Measurements from ENCODE around the gene SNAPC4. TPM values are rescaled to one million over a fixed set of nuclear protein-coding genes. Genes with fewer than 3 reads are reported as not detected.

Gene SNAPC4
- total and polyA plus RNA-seq, 4 donors: 1.6 to 13.9 (median 7.3) TPM

DNA sequence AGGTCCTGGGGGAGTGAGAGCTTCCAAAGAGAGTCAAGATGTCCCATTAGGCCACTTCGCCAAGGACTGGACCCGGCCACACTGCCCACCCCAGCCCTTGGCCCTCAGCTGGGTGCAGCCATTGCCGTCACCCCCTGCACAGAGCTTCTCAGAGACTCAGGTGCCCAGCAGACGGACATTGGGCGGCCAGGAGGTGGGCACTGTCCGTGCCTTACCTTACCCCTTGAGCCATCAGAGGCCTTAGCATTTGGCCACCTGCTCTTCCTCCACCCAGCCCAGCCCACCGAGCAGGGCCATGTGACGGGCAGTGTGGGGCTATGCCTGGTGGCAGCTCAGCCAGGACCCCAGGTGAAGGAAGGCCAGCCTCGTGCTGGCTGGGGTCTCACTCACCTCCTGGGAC is 33.1 kb downstream of the SNAPC4 start:
- 86 to 89% methylated on average over 9 of the region's 9 CpGs for WGBS, 2 donors
- ATAC-seq (ENCODE audit: low FRiP score): no peak
- H3K9me3 ChIP-seq (ENCODE audit: control insufficient read depth, low read length): no peaks in the 10 kb centered on the region
- H3K4me1 ChIP-seq (ENCODE audit: control insufficient read depth in 1 of 2, insufficient read depth in 2 of 2, low read length in 2 of 2): no peaks in the 10 kb centered on the region
- no peaks in the 10 kb centered on the region for H3K27me3 ChIP-seq (ENCODE audit: control insufficient read depth in 1 of 2, insufficient read depth in 2 of 2, low read length in 1 of 2)
- H3K36me3 ChIP-seq (ENCODE audit: control insufficient read depth in 1 of 2, insufficient read depth in 2 of 2, low read length in 1 of 2): no peaks in the 10 kb centered on the region
- intact Hi-C loops (cut with DNase I): no loop called here
- no peak overlapping the region for H3K4me3 ChIP-seq (ENCODE audit: low read length in 2 of 2)
- no peak for DNase-seq
- no peak overlapping the region for H3K27ac ChIP-seq (ENCODE audit: low read depth in 1 of 2, low read length in 2 of 2)

DNA sequence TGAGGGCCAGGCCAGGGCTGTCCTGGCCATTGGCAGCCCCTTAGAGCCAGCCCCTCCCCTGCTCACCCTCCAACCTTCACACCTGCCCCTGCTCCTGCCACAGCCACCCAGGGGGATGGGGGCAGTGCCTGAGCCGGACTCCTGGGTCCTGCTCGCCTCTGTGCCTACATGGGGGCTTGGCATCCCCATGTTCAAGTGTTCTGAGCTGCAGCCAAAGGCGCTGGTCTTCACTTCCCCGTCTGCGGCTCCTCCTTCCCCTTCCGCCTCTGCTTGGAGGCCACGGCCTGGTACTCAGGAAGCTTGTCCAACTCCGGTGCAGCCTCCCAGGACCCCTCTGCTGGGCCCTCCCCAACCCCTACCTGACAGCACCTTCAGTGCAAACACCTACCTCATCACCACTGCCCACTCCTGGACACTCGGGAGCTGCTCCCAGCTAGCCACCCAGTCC is 34.2 kb downstream of the SNAPC4 start:
- WGBS, 2 donors: 75 to 85% methylated on average over 9 of the region's 9 CpGs
- H3K36me3 ChIP-seq (ENCODE audit: control insufficient read depth in 1 of 2, insufficient read depth in 2 of 2, low read length in 1 of 2): no peaks in the 10 kb centered on the region
- no peak overlapping the region for H3K27ac ChIP-seq (ENCODE audit: low read depth in 1 of 2, low read length in 2 of 2)
- intact Hi-C loops (cut with DNase I): no loop called here
- H3K4me3 ChIP-seq (ENCODE audit: low read length in 2 of 2): no peak overlapping the region
- ATAC-seq (ENCODE audit: low FRiP score) (no peak), DNase-seq (no peak)
- no peaks in the 10 kb centered on the region for H3K27me3 ChIP-seq (ENCODE audit: control insufficient read depth in 1 of 2, insufficient read depth in 2 of 2, low read length in 1 of 2)
- H3K9me3 ChIP-seq (ENCODE audit: control insufficient read depth, low read length): no peaks in the 10 kb centered on the region
- no peaks in the 10 kb centered on the region for H3K4me1 ChIP-seq (ENCODE audit: control insufficient read depth in 1 of 2, insufficient read depth in 2 of 2, low read length in 2 of 2)

DNA sequence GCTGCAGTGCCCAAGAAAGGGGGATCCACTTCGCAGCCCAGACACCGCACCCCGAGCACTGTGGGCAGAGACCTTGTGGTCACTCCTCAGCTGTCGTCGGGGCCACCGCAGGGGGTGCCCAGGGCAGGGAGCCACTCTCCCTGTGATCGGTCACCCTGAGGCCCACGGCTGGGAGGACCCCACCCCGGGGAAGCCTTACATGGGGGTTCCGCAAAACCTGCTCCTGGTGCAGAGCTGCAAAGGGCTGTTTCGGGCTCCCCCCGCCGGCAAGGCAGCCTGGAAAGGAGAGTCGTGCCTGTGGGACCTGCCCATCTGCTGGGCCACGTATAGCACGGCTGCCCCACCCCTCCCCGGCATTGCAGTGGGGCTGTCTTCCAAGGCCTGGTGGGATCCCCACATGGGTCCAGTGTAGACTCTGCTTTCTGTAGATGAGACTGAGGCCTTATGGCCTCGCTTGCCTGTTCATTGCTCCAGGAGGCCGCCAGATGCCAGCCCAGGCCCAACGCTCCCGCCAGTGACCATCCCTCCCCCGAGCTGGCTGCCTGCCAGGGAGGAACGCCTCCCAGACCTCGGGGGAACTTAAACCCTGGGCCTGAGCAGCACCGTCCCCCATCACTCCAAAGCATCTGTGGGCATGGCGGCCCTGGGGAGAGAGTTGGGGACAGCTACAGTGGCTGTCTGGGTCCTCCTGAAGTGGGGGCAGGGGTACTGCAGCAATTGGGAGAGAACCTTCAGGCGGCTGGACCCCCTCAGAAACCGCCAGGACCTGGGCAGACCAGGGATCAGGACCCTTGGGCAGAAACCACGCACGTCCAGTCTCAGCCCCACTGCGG is 34.8 kb downstream of the SNAPC4 start:
- Histone ChIP-seq H3K36me3 (ENCODE audit: control insufficient read depth in 1 of 2, insufficient read depth in 2 of 2, low read length in 1 of 2) (no peaks in the 10 kb centered on the region), H3K27me3 (ENCODE audit: control insufficient read depth in 1 of 2, insufficient read depth in 2 of 2, low read length in 1 of 2) (no peaks in the 10 kb centered on the region), H3K27ac (ENCODE audit: low read depth in 1 of 2, low read length in 2 of 2) (no peak overlapping the region), H3K9me3 (ENCODE audit: control insufficient read depth, low read length) (no peaks in the 10 kb centered on the region), H3K4me3 (ENCODE audit: low read length in 2 of 2) (no peak overlapping the region), H3K4me1 (ENCODE audit: control insufficient read depth in 1 of 2, insufficient read depth in 2 of 2, low read length in 2 of 2) (no peaks in the 10 kb centered on the region)
- WGBS, 2 donors: 73 to 75% methylated on average over 31 of the region's 31 CpGs
- no peak for DNase-seq
- no peak for ATAC-seq (ENCODE audit: low FRiP score)
- intact Hi-C loops (cut with DNase I): loop anchor here in 1 of 2 donors (5.0 kb wide), 2 partner anchors 38 to 53 kb away; partner anchors contain the start of gene GPSM1

DNA sequence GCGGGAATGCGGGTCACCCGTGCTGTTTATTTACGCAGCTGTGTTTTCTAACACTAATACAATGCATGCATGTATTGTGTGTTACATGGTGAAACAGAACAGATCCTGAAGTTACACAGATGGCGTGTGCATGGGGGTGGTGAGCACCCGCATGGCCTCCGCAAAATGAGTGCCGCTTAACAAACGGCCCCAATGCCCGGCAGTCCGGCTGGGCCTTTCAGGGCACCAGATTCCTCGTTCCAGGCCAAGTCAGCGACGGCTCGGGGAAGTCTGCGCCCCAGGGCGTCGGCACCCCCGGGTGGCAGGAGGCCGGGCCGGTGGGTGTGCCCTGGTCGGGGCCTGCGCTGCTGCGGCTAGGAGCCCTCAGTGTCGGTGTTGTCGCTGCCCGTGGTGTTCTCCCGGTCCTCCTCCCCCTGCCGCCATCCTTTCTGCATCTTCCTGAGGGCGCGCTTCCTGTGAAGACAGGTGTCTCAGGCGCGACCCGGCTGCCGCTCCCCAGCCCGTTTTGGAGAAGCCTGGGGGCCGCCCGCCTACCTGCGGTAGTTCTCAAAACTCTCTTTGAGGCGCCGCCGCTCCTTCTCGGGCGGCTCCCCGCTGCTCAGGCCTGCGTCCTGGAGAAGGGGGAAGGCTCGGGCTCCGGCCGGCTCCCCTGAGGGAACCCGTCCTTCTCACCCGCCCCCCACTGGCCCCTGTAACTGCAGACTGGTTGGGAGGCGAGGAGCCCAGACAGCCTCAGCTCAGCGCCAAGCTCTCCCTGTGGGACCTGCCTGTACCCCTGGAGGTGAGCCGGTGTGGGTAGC is 35.8 kb downstream of the SNAPC4 start:
- no peaks in the 10 kb centered on the region for H3K9me3 ChIP-seq (ENCODE audit: control insufficient read depth, low read length)
- H3K27me3 ChIP-seq (ENCODE audit: control insufficient read depth in 1 of 2, insufficient read depth in 2 of 2, low read length in 1 of 2): no peaks in the 10 kb centered on the region
- ATAC-seq (ENCODE audit: low FRiP score) (no peak), DNase-seq (no peak)
- H3K4me1 ChIP-seq (ENCODE audit: control insufficient read depth in 1 of 2, insufficient read depth in 2 of 2, low read length in 2 of 2): no peaks in the 10 kb centered on the region
- no peaks in the 10 kb centered on the region for H3K36me3 ChIP-seq (ENCODE audit: control insufficient read depth in 1 of 2, insufficient read depth in 2 of 2, low read length in 1 of 2)
- intact Hi-C loops (cut with DNase I): loop anchor here in 1 of 2 donors (1.0 to 5.0 kb wide), 3 partner anchors 18 to 52 kb away; partner anchors contain the start of gene GPSM1
- no peak overlapping the region for H3K27ac ChIP-seq (ENCODE audit: low read depth in 1 of 2, low read length in 2 of 2)
- H3K4me3 ChIP-seq (ENCODE audit: low read length in 2 of 2): no peak overlapping the region
- 29 to 30% methylated on average over 52 to 54 of the region's 54 CpGs for WGBS, 2 donors

DNA sequence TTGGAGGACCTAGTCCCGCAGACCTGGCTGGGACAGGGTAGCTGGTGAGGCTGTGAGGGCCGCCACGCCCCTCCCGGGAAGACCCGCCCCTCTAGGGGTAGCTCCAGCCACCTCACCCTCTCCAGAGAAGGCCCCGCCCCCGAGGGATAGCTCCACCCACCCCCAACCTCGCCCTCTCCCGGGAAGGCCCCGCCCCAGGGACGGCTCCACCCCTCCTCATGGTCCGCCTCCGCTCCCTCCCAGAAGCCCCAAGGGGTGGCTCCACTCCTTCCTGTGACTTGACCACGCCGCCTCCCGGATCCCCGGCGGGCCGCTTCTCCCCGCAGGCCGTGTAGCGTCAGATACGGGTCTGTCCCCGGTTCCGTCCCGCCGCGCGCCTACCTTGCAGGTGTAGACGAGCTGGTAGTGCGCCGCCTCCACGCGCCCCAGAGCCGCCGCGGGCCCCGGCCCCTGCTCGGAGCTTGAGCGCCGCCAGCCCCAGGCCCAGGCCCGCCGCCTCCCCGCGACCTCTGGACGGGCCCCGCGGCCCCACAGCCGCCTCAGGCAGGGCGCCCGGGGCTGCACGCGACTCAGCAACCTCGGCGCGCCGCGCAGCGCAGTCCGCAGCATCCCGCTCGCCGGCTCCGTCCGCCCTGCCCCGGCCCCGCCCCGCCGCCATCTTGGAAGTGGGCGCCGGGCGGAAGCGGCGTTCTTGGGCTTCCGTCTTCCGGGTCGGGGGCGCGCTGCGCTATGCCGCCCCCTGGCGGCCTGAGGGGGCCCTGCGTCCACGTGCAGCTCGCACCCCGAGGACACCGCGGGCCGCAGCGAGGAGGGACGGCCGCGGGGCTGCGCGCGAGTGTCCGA is 36.6 kb downstream of the SNAPC4 start, which contains the start of gene DNLZ:
DNLZ (minus strand) TSS at position 639 of the 843 bp plus-strand sequence; CDS start at position 609, 30 bp downstream.
- ATAC-seq (ENCODE audit: low FRiP score): peak; percentile 94
- Histone ChIP-seq H3K27me3 (ENCODE audit: control insufficient read depth in 1 of 2, insufficient read depth in 2 of 2, low read length in 1 of 2) (no peaks in the 10 kb centered on the region), H3K9me3 (ENCODE audit: control insufficient read depth, low read length) (no peaks in the 10 kb centered on the region), H3K36me3 (ENCODE audit: control insufficient read depth in 1 of 2, insufficient read depth in 2 of 2, low read length in 1 of 2) (no peaks in the 10 kb centered on the region), H3K4me3 (ENCODE audit: low read length in 2 of 2) (peak within 1 kb of the TSS; percentile 83 to 88), H3K27ac (ENCODE audit: low read depth in 1 of 2, low read length in 2 of 2) (peak within 1 kb of the TSS; percentile 2 to 68), H3K4me1 (ENCODE audit: control insufficient read depth in 1 of 2, insufficient read depth in 2 of 2, low read length in 2 of 2) (no peaks in the 10 kb centered on the region)
- intact Hi-C loops (cut with DNase I): loop anchor here in 1 of 2 donors (1.0 to 5.0 kb wide), 3 partner anchors 17 to 51 kb away; partner anchors contain the start of gene GPSM1
- peak; percentile 98 to 100 for DNase-seq
- WGBS, 2 donors: 1% methylated on average over 47 to 97 of the region's 97 CpGs

DNA sequence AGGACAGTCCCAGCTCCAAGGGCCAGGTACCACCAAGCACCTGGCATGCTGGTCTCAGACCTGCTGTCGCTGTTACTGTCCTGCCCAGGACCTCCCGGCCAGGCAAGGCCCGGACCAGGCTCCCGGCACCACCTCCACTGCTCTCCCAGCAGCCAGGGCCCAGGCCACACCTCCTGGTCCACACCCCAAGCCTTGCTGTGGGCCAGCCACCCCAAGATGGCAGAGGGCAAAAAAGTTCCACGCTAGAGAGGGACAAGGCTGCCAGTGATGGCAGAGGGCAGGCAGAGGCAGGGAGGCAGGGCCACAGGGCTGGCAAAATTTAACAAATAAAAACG is 37.6 kb downstream of the SNAPC4 start:
- intact Hi-C loops (cut with DNase I): loop anchor here in 1 of 2 donors (5.0 kb wide), 2 partner anchors 35 to 50 kb away; partner anchors contain the start of gene GPSM1
- 86 to 87% methylated on average over 6 of the region's 6 CpGs for WGBS, 2 donors
- Histone ChIP-seq H3K27me3 (ENCODE audit: control insufficient read depth in 1 of 2, insufficient read depth in 2 of 2, low read length in 1 of 2) (no peaks in the 10 kb centered on the region), H3K4me1 (ENCODE audit: control insufficient read depth in 1 of 2, insufficient read depth in 2 of 2, low read length in 2 of 2) (no peaks in the 10 kb centered on the region), H3K9me3 (ENCODE audit: control insufficient read depth, low read length) (no peaks in the 10 kb centered on the region), H3K27ac (ENCODE audit: low read depth in 1 of 2, low read length in 2 of 2) (no peak overlapping the region), H3K4me3 (ENCODE audit: low read length in 2 of 2) (no peak overlapping the region), H3K36me3 (ENCODE audit: control insufficient read depth in 1 of 2, insufficient read depth in 2 of 2, low read length in 1 of 2) (no peaks in the 10 kb centered on the region)
- DNase-seq: no peak
- no peak for ATAC-seq (ENCODE audit: low FRiP score)

DNA sequence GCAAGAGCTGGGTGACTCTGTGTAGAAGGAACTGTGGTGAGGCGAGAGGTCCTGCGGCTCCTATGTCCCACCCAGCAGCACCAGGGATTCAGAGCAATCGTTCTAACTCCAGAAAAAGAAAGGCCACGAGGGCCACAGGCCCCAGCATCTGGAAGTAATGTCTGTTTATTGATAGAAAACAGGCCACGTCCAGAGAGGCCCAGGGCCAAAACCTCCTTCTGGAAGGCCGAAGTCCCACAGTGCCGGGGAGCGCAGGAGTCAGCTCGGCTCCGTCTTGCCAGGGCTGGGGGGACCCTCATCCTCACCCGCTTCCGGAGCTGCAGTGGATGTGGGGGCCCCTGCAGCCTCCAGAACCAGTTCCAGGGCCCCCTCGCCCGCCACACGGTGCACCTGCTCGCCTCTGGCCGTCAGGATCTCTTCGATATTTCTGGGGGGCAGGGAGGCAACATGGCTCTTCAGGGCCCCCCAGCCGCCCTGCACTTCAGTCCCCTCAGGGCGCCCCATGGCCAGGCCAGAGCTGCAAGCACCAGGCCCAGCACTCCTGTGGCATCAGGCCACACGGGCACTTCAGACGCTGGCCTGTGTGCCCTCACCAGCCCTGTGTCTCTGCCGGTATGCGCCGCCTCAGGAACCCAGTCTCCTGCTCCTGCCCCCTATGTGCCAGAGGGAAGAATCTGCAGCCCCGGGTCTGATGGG is 38.1 kb downstream of the SNAPC4 start:
- Histone ChIP-seq H3K36me3 (ENCODE audit: control insufficient read depth in 1 of 2, insufficient read depth in 2 of 2, low read length in 1 of 2) (no peaks in the 10 kb centered on the region), H3K4me3 (ENCODE audit: low read length in 2 of 2) (no peak overlapping the region), H3K9me3 (ENCODE audit: control insufficient read depth, low read length) (no peaks in the 10 kb centered on the region), H3K27ac (ENCODE audit: low read depth in 1 of 2, low read length in 2 of 2) (no peak overlapping the region), H3K27me3 (ENCODE audit: control insufficient read depth in 1 of 2, insufficient read depth in 2 of 2, low read length in 1 of 2) (no peaks in the 10 kb centered on the region), H3K4me1 (ENCODE audit: control insufficient read depth in 1 of 2, insufficient read depth in 2 of 2, low read length in 2 of 2) (no peaks in the 10 kb centered on the region)
- 76 to 79% methylated on average over 26 of the region's 26 CpGs for WGBS, 2 donors
- intact Hi-C loops (cut with DNase I): loop anchor here in 1 of 2 donors (5.0 kb wide), 2 partner anchors 35 to 50 kb away; partner anchors contain the start of gene GPSM1
- ATAC-seq (ENCODE audit: low FRiP score): no peak
- no peak for DNase-seq

Measured in aorta (tissue), 5 donors.